Ascending aorta (tissue), 1 donor: ENCODE measurements around the gene MT1B. TPM values are rescaled to one million over a fixed set of nuclear protein-coding genes. Genes with fewer than 3 reads are reported as not detected.

ENCODE experiments used
- total RNA-seq: library from RNA; depleted of rRNA; stranded (reverse); fragments of >200 nt; gene quantifications from one replicate; pipeline ENCODE4 v1.1.0, GENCODE V29; 2016

Gene MT1B
- total RNA-seq, 1 donor from 2014 or later = not detected

Other genes starting within 250 kb of the MT1B start
- 112 TPM for gene AMFR, start 226.3 kb upstream of the MT1B start, total RNA-seq
- gene NUDT21, start 200.6 kb upstream of the MT1B start, total RNA-seq = 5.3 TPM
- 21.9 TPM for gene OGFOD1, start 200.3 kb upstream of the MT1B start, total RNA-seq
- gene BBS2, start 131.9 kb upstream of the MT1B start, total RNA-seq = 29.4 TPM
- not detected for gene MT4, start 86.8 kb upstream of the MT1B start, total RNA-seq
- not detected for gene MT3, start 62.4 kb upstream of the MT1B start, total RNA-seq
- gene MT2A, start 43.3 kb upstream of the MT1B start, total RNA-seq = 602 TPM
- 456 TPM for gene MT1E, start 26.1 kb upstream of the MT1B start, total RNA-seq
- 105 TPM for gene MT1M, start 19.2 kb upstream of the MT1B start, total RNA-seq
- gene MT1A, start 13.2 kb upstream of the MT1B start, total RNA-seq = 183 TPM
- gene MT1F, start 6.1 kb downstream of the MT1B start, total RNA-seq = 9.8 TPM
- 36.6 TPM for gene MT1G, start 16.2 kb downstream of the MT1B start, total RNA-seq
- gene MT1H, start 17.9 kb downstream of the MT1B start, total RNA-seq = not detected
- gene MT1X, start 30.6 kb downstream of the MT1B start, total RNA-seq = 2,291 TPM
- gene NUP93, start 78.2 kb downstream of the MT1B start, total RNA-seq = 419 TPM
- gene SLC12A3, start 213.3 kb downstream of the MT1B start, total RNA-seq = not detected